ENCODE results near the gene EDN1.
"Not testable (repeated sequence)": the region's sequence is repeated elsewhere in the genome, so short reads cannot be mapped to it uniquely, and the experiment has no call there.

Gene EDN1

GRCh38 chr6:12294851-12295536 lies 4.8 kb downstream of the EDN1 start:
- DNase-seq = no peak

DNA sequence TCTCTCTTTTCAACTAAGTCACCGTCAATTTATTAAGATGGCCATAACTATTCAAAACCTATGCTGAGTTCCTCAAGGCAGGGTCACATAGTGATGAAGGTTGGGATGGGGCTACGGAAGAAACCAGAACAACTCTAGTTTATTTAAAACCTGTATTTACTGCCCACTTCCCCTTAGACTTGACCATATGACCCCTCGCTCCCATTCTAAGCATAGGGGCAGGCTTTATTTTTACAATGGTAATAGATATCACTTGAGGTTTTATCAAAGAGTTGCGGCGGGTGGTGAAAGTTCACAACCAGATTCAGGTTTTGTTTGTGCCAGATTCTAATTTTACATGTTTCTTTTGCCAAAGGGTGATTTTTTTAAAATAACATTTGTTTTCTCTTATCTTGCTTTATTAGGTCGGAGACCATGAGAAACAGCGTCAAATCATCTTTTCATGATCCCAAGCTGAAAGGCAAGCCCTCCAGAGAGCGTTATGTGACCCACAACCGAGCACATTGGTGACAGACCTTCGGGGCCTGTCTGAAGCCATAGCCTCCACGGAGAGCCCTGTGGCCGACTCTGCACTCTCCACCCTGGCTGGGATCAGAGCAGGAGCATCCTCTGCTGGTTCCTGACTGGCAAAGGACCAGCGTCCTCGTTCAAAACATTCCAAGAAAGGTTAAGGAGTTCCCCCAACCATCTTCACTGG lies 5.5 kb downstream of the EDN1 start:
- DNase-seq = no peak

GRCh38 chr6:12296255-12296573 lies 6.1 kb downstream of the EDN1 start:
- DNase-seq = no peak

GRCh38 chr6:12296604-12297003 lies 6.4 kb downstream of the EDN1 start:
- no peak for DNase-seq

DNA sequence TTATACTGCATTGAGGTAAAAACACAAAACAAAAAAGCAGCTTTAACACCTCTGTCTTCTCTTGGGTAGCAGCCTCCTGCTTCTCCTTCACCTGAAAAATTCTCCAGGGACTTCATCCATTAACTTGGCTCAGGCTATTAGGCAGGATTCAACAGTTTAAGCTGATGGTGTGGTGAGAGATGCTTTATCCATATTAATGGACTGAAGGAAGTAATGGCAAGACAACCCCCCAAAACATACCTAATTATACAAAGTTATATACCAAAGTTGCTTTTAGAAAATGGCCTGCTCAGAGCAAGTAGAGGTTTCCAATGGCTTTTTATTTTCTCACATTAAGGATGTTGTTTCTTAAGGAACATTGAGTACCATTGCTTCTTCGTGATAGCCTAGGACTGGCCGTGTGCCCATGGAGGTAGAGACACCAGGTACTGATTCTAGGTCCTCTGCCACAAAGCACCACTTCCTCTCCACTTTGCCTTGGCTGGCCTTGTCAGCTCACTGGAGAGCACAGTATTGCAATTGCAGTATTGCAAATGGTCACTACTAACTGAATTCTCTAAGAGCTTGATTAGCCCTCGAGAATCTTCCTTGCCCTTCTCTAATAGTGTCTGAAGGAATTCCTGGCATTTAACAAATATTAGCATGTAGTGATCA lies 7.3 kb downstream of the EDN1 start:
- no peak for DNase-seq

DNA sequence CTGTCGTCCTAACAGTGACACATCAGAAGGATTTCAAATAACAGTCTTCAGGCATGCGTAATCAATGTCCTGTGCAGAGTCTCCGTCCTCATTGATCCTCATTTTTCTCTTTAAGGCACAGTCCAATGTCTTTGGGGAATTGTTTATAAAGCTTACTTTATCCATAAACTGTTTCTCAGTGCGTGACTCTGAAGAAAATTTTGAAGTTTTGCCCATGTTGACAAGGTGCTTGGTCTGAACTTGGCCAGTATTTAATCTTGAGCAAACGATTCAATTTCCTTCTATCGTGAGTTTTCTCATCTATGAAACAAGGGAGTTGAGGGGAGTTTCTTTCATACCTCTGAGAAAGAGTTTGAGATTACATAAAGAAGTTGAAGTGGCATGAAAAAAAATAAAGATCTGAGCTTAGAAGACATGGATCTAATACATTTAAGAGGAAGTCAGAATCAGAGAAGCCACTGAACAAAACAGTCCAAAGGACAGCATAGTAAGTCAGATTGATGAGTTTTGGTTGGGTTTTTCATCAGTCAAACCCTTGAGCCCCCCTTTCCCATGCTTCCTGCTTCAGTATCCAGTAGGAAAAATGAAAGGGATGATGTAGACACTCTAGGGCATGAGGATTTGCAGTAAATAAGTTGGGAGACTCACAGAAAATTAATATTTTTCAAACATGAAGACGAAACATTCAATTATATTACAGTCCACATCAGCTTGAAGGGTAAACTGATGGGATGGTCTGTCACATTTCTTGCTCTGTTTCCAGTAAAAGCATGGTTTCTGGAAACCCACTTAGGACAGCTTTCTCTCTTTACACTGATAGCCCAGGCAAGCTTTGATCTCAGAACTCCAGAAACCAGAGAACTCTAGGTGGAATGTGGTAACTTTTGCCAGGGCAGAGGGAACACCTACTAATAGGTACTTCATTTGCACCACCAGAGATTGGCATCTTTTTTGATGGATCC lies 8.1 kb downstream of the EDN1 start:
- no peak for DNase-seq

DNA sequence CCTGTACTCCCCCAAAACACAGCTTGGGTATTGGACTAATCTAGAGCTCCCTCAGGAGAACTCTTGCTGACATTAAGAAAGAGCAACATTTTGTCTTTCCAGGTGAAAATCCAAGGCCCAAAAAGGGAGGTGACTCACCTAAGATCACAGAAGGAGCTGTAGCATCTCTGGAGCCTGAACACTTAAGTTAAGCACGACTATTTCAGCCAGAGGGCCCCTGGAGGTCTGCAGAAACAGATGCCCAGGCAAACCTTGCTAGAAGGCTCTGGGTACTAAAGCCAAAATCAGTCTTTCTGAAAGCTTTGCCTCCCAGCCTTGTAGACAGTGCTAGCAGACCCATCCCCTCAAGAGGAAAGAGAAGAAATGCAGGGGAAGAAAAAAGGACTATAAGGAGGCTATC lies 8.8 kb downstream of the EDN1 start:
- DNase-seq = no peak

- no peak for DNase-seq
These were observed 10.9 kb downstream of the EDN1 start for GRCh38 chr6:12301018-12301417.

DNA sequence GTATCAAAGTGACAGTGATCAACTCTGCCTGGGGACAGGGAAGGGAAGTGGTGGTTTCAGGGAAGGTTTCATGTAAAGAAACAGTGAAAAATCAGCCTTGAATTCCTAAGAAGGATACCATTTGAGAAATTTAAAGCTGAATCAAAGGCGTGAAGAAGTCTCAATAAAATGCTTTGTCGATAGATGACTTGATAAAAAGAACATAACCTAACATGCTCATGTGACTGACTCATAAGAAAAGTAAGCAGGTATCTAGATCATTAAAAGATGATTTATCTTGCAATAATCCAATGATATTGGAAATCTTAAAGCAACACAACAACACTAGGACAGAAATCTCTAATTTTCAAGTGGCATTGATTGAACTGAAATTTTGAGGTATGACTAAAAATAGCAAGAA lies 14.3 kb downstream of the EDN1 start:
- no peak for DNase-seq

- no peak for DNase-seq
These were observed 18.9 kb downstream of the EDN1 start for GRCh38 chr6:12309070-12309469.

DNA sequence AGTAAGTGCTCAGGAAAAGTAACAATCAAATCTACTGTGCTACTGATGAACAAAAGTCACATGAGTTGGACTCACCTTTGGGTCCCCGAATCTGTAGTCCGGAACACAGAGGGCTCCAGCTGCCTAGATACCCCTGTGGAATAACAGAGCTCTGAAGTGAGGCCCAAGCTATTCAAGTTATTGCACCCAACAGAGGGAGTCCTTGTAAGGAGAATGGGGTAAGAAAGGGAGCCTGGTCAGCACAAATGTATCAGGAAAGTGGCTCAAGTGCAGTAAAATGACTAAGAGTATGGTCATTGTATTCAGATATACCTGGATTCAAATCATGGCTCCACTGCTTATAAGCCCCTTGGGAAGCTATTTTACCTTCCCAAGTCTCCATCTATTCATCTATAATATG lies 20.9 kb downstream of the EDN1 start:
- no peak for DNase-seq

DNA sequence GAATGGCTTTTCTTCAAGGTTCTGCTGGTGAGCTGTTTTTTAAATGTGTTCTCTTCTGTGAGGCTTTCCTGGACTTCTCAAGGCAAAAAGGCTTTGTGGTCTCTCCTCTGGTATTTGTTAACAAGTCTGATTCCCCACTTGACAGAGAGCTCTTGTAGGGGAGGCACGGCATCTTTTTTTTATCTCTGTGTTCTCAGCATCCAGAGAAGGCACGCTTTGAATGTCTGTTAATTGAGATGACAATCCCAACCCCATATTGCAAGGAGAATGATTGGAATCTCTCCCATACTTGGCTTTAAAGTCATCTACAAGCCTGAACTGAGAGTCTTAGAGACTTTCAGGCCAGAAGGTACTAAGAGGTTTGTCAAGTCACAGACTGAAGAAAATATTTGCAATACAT lies 22.6 kb downstream of the EDN1 start:
- DNase-seq = no peak

- no peak for DNase-seq
These were observed 23.3 kb downstream of the EDN1 start for GRCh38 chr6:12313306-12313991.

- no peak for DNase-seq
These were observed 23.9 kb downstream of the EDN1 start for GRCh38 chr6:12313992-12314589.

GRCh38 chr6:12314751-12315150 lies 24.6 kb downstream of the EDN1 start:
- DNase-seq = no peak

DNA sequence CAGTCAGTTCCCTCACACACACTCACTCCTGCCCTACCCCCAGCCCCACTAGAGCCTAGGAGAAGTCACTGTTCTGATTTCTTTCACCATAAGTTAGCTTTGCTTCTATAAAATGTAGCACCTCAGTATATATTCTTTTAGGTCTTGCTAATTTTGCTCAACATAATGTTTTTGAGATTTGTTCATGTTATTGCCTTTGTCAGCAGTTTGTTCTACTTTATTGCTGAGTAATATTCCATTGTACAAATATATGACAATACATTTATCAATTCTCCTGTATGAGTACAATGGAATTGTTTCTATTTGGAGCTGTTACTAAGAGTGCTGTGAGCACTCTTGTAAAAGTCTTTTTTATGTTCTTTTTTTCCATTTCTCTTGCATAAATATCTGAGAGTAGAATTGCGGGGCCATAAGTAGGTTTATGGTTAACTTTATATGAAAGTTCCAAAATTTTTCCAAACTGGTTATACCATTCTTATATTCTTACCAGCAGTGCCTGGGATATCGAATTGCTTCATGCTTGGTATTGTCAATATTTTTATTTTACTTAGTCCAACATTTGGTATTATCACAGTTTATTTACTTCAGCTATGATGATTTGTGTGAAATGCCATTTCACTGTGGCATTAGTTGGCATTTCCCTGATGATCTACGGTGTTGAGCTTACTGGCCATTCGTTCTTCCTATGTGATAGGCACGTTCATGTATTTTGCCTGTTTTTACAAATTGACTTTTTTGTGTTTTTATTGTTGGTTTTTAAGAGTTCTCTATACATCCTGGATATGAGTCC lies 25.3 kb downstream of the EDN1 start:
- DNase-seq = no peak

GRCh38 chr6:12318749-12319148 lies 28.6 kb downstream of the EDN1 start:
- DNase-seq = no peak

- not testable (repeated sequence) for DNase-seq
These were observed 29.9 kb downstream of the EDN1 start for GRCh38 chr6:12320074-12320473.

- DNase-seq = no peak
These were observed 33.9 kb downstream of the EDN1 start for GRCh38 chr6:12324099-12324498.

GRCh38 chr6:12324748-12325147 lies 34.6 kb downstream of the EDN1 start:
- DNase-seq = no peak

- DNase-seq = no peak
These were observed 35.7 kb downstream of the EDN1 start for GRCh38 chr6:12325872-12326271.

Measured in C1 segment of cervical spinal cord (tissue), 14 donors.